WI38 (cell line): Measurements from ENCODE around the gene AKNA.

ENCODE experiments used
- H3K4me3 ChIP-seq: 2 replicates; pipeline ENCODE4 v1.5.1; 2011; ENCODE audit warnings: low read depth, mild to moderate bottlenecking, control low read depth, low read length
- CTCF ChIP-seq: IDR thresholded peaks from 2 replicates; pipeline ENCODE4 v1.5.1; 2012; ENCODE audit warnings: low read depth, mild to moderate bottlenecking, control low read depth, low read length

Gene AKNA

GRCh38 chr9:114387680-114388356 is at the start of gene AKNA:
AKNA (minus strand) TSS chr9:114387982; CDS start chr9:114381333, 6,649 bp downstream.
- no peak for TF ChIP-seq CTCF
- H3K4me3 ChIP-seq = peak within 1 kb of the TSS; percentile 74

- no peak overlapping the region for H3K4me3 ChIP-seq
- TF ChIP-seq CTCF = no peak
These were observed 49.7 kb upstream of the AKNA start for GRCh38 chr9:114437401-114437893.

- H3K4me3 ChIP-seq = no peak overlapping the region
- peak; percentile 62; the same call in 1 of the 2 replicates for TF ChIP-seq CTCF
These were observed 47.1 kb upstream of the AKNA start for GRCh38 chr9:114434878-114435311.

- H3K4me3 ChIP-seq = no peak overlapping the region
- no peak for TF ChIP-seq CTCF
These were observed 46.0 kb upstream of the AKNA start for GRCh38 chr9:114433720-114434255.

GRCh38 chr9:114433086-114433485 is 45.3 kb upstream of the AKNA start:
- TF ChIP-seq CTCF = no peak
- no peak overlapping the region for H3K4me3 ChIP-seq

GRCh38 chr9:114432323-114433067 is 44.7 kb upstream of the AKNA start:
- H3K4me3 ChIP-seq = no peak overlapping the region
- no peak for TF ChIP-seq CTCF

GRCh38 chr9:114431770-114432169 is 44.0 kb upstream of the AKNA start:
- no peak overlapping the region for H3K4me3 ChIP-seq
- TF ChIP-seq CTCF = no peak
